Fibroblast of peridontal ligament (primary cell): ENCODE results near the gene SPATA20.

Experiments
- DNase-seq: peaks from one replicate; pipeline ENCODE4 v3.0.0-alpha.2; 2010; ENCODE audit errors: extremely low read depth

The SPATA20 gene

GRCh38 chr17:50577451-50577954 is 30.5 kb downstream of the SPATA20 start:
- no peak for DNase-seq

GRCh38 chr17:50578173-50578572 is 31.2 kb downstream of the SPATA20 start:
- DNase-seq = no peak

GRCh38 chr17:50579399-50579798 is 32.4 kb downstream of the SPATA20 start:
- no peak for DNase-seq

GRCh38 chr17:50580646-50581045 is 33.7 kb downstream of the SPATA20 start:
- DNase-seq = no peak

GRCh38 chr17:50581316-50581715 is 34.3 kb downstream of the SPATA20 start:
- DNase-seq = no peak

GRCh38 chr17:50582741-50583140 is 35.8 kb downstream of the SPATA20 start:
- no peak for DNase-seq

- no peak for DNase-seq
These were observed 36.7 kb downstream of the SPATA20 start for GRCh38 chr17:50583641-50584040.

- DNase-seq = no peak
These were observed 37.1 kb downstream of the SPATA20 start for GRCh38 chr17:50584116-50584515.

- no peak for DNase-seq
These were observed 37.8 kb downstream of the SPATA20 start for GRCh38 chr17:50584749-50585148.

- DNase-seq = no peak
These were observed 38.4 kb downstream of the SPATA20 start for GRCh38 chr17:50585346-50585745.

GRCh38 chr17:50585891-50586290 is 38.9 kb downstream of the SPATA20 start:
- no peak for DNase-seq

- DNase-seq = no peak
These were observed 39.7 kb downstream of the SPATA20 start for GRCh38 chr17:50586421-50587247.

- DNase-seq = no peak
These were observed 40.6 kb downstream of the SPATA20 start for GRCh38 chr17:50587571-50587970.

- DNase-seq = no peak
These were observed 41.5 kb downstream of the SPATA20 start for GRCh38 chr17:50588391-50589049.

- DNase-seq = peak; percentile 17
These were observed 42.2 kb downstream of the SPATA20 start for GRCh38 chr17:50589095-50589705.

- DNase-seq = no peak
These were observed 44.2 kb downstream of the SPATA20 start for GRCh38 chr17:50590946-50591737.

- no peak for DNase-seq
These were observed 46.3 kb downstream of the SPATA20 start for GRCh38 chr17:50593321-50593720.

- DNase-seq = no peak
These were observed 47.3 kb downstream of the SPATA20 start for GRCh38 chr17:50594128-50594823.

GRCh38 chr17:50594892-50595291 is 47.9 kb downstream of the SPATA20 start:
- no peak for DNase-seq

GRCh38 chr17:50596191-50597037 is 49.4 kb downstream of the SPATA20 start:
- DNase-seq = no peak
